ENCODE data around the gene MRPL47.

MRPL47 gene

GRCh38 chr3:179610066-179610465, 5.6 kb upstream of the MRPL47 start:
- TF ChIP-seq GATA2 (IDR thresholded peaks at IDR 0.05; ENCODE audit: low read depth, low read length) (no peak), GATA3 (IDR thresholded peaks at IDR 0.05; ENCODE audit: low read depth, low read length) (no peak)

DNA sequence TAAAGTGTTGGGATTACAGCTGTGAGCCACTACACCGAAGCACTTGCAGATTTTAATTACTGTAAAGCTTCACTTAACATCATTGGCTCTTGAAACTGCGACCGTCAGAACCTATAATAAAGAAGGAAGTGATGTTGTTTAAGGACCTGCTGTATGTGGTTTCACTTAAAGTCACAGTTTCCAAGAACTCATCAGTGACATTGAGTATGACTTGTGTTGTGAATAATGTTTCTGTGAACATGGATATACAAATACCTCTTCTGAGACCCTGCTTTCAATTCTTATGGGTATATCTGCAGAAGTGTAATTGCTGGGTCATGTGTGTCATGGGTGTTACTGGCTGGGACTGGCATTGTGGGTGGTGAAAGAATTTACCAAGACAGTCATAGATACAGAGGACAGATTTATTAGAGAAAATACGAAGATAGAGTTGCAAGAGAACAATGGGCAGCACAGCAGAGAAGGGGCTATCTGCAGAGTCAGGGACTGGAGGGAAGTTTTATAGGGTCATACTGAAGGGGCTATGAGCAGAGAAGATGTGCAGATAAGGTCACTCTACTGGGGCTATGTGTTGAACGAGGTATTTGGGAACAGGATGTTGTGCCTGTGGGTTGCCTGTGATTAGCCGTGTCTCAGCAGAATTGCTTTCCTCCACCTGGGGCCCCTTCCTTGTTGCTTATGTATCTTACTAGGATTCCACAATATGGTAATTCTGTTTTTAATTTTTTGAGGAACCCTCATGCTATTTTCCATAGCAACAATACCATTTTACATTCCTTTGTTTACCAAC, 4.7 kb upstream of the MRPL47 start:
- no peak for TF ChIP-seq GATA3 (IDR thresholded peaks at IDR 0.05; ENCODE audit: low read depth, low read length)
- no peak for TF ChIP-seq GATA2 (IDR thresholded peaks at IDR 0.05; ENCODE audit: low read depth, low read length)

- TF ChIP-seq GATA2 (IDR thresholded peaks at IDR 0.05; ENCODE audit: low read depth, low read length) = no peak
- no peak for TF ChIP-seq GATA3 (IDR thresholded peaks at IDR 0.05; ENCODE audit: low read depth, low read length)
Observed at GRCh38 chr3:179606534-179607085, 2.2 kb upstream of the MRPL47 start.

GRCh38 chr3:179603831-179604230, 607 bp downstream of the MRPL47 start:
- TF ChIP-seq GATA3 (IDR thresholded peaks at IDR 0.05; ENCODE audit: low read depth, low read length) (no peak), GATA2 (IDR thresholded peaks at IDR 0.05; ENCODE audit: low read depth, low read length) (no peak)

DNA sequence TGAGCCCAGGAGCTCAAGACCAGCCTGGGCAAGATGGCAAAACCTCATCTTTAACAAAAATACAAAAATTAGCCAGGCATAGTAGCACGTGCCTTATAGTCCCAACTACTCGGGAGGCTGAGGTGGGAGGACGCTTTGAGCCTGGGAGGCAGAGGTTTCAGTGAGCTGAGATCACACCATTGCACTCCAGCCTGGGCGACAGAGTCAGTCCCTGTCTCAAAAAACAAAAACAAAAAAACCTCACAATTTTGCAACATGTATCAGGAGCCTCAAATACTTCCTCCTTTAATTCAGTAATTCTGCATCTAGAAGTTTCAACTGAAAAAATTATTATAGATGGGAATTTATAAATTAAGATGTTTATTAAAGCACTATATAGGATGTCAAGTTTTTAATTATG, 1.1 kb downstream of the MRPL47 start:
- TF ChIP-seq GATA3 (IDR thresholded peaks at IDR 0.05; ENCODE audit: low read depth, low read length) = no peak

DNA sequence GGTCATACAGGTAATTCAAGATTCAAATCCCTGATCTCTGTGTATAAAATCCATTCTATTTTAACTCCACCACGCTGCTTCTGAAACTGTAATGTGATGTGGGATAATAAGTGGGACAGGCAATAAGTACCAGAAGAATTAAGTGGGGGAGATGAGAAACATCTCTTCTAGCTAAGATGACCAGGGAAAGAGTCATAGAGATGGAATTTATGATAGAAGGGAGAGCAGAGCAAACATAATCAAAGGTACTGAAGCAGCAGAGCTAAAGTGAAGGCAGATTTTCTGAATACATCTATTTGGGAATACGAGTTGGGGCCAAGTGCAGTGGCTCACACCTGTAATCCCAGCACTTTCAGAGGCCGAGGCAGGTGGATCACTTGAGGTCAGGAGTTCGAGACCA, 4.9 kb downstream of the MRPL47 start:
- TF ChIP-seq GATA2 (IDR thresholded peaks at IDR 0.05; ENCODE audit: low read depth, low read length) (no peak), GATA3 (IDR thresholded peaks at IDR 0.05; ENCODE audit: low read depth, low read length) (no peak)

DNA sequence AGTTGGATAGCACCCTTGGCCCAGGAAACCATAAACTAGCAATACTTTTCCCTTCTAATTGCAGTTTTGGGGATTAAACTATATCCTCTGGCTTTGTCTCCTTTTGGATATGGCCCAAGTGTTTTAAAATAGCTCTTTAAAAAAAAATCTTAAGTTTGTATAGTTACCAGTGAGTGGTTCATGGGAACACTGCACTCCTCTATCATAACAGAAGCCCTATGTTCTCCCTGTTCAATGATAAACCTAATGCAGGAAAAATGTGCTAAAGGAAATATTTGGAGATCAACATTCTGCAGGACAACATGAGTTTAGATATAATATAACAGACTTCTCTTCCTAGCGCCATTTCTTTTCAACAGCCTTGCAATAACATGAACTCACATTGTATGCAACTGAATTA, 13.1 kb downstream of the MRPL47 start:
- TF ChIP-seq GATA2 (IDR thresholded peaks at IDR 0.05; ENCODE audit: low read depth, low read length) = no peak
- no peak for TF ChIP-seq GATA3 (IDR thresholded peaks at IDR 0.05; ENCODE audit: low read depth, low read length)

- TF ChIP-seq GATA3 (IDR thresholded peaks at IDR 0.05; ENCODE audit: low read depth, low read length) (no peak), GATA2 (IDR thresholded peaks at IDR 0.05; ENCODE audit: low read depth, low read length) (no peak)
Observed at GRCh38 chr3:179590669-179591068, 13.8 kb downstream of the MRPL47 start.

DNA sequence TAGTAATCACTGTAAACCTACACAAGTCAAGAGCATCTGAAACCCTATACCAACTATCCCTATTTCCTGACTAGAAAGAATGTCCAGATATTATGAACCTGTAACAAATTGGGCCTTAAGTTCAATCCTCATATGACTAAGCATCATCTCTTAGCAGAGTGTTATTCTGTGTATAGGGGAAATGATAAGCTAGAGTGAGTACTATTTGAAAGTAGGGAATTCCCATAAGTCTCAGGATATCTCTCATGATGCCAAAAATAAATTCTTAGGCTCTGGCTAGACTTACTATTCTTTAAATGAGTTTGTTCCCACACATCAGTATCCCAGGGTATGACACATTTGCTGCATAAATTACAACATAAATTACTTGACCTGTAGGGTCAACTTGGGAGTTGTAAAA, 15.3 kb downstream of the MRPL47 start:
- TF ChIP-seq GATA2 (IDR thresholded peaks at IDR 0.05; ENCODE audit: low read depth, low read length) = no peak
- no peak for TF ChIP-seq GATA3 (IDR thresholded peaks at IDR 0.05; ENCODE audit: low read depth, low read length)

GRCh38 chr3:179580992-179581391, 23.4 kb downstream of the MRPL47 start:
- TF ChIP-seq GATA2 (IDR thresholded peaks at IDR 0.05; ENCODE audit: low read depth, low read length) (no peak), GATA3 (IDR thresholded peaks at IDR 0.05; ENCODE audit: low read depth, low read length) (no peak)

GRCh38 chr3:179565496-179565895, 38.9 kb downstream of the MRPL47 start:
- no peak for TF ChIP-seq GATA2 (IDR thresholded peaks at IDR 0.05; ENCODE audit: low read depth, low read length)
- TF ChIP-seq GATA3 (IDR thresholded peaks at IDR 0.05; ENCODE audit: low read depth, low read length) = no peak

DNA sequence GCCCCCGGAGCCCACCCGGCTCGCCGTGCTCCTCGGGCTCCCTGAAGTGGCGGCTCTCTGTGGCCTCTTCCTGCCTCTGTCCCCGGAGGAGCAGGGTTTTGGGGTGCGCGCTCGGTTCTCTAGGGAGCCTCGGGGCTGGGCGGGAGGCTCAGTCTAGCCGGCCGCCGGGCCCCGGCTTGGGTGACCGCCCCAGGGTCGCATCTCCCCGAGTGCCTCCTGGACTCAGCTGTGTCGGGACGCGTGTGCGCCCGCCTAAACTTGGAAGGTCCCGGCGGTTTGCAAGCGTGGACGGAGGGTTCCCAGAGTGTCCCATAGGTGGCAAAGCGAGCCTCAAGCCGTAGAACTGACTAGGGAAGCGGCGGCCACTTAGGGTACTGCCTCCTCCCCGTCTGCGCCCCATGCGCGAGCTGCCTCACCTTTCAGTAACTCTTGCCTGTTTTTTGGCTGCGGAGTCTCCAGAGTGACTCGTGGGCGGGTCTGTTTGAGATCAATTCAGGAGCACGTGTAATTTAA, 41.1 kb downstream of the MRPL47 start:
- no peak for TF ChIP-seq GATA2 (IDR thresholded peaks at IDR 0.05; ENCODE audit: low read depth, low read length)
- TF ChIP-seq GATA3 (IDR thresholded peaks at IDR 0.05; ENCODE audit: low read depth, low read length) = no peak

GRCh38 chr3:179562591-179563270, 41.7 kb downstream of the MRPL47 start, which contains the start of gene ACTL6A:
TSS of gene ACTL6A (plus strand) at chr3:179562926. CDS start at chr3:179563093, 167 bp downstream.
- TF ChIP-seq GATA2 (IDR thresholded peaks at IDR 0.05; ENCODE audit: low read depth, low read length) = no peak
- no peak for TF ChIP-seq GATA3 (IDR thresholded peaks at IDR 0.05; ENCODE audit: low read depth, low read length)

DNA sequence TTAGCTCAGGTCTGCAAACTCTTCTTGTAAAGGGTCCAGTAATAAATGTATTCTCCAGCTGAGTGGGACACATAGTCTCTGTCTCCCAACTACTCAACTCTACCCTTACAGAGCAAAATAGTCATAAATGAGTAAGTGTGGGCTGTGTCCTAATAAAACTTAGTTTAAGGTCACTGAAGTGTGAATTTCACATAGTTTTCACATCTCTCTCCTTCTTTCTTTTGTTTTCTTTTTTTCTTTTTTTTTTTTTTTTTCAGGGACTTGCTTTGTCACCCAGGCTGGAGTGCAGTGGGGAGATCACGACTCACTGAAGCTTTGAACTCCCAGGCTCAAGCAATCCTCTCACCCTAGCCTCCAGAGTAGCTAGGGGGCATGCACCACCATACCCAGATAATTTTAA, 43.6 kb downstream of the MRPL47 start:
- no peak for TF ChIP-seq GATA3 (IDR thresholded peaks at IDR 0.05; ENCODE audit: low read depth, low read length)
- no peak for TF ChIP-seq GATA2 (IDR thresholded peaks at IDR 0.05; ENCODE audit: low read depth, low read length)

Measured in SH-SY5Y (cell line).